GM12892 (cell line): ENCODE data around the gene ZNF23.

ENCODE experiments used
- DNase-seq: peaks from one replicate; pipeline ENCODE4 v3.0.0; 2011; ENCODE audit not compliant: insufficient read length
- FAIRE-seq: peaks from 2 replicates; lab custom pipeline; 2011; peaks lifted over from hg19 to GRCh38; lab: Jason Lieb, UNC
- POLR2A ChIP-seq: IDR thresholded peaks from 2 replicates; pipeline ENCODE4 v1.6.1; 2011; ENCODE audit warnings: low read depth, low read length, control low read depth
- POLR2AphosphoS5 ChIP-seq: IDR thresholded peaks from 2 replicates; pipeline ENCODE4 v1.6.1; 2011; ENCODE audit warnings: low read depth, low read length, control low read depth
- TAF1 ChIP-seq: IDR thresholded peaks from 2 replicates; pipeline ENCODE4 v1.6.1; 2011; ENCODE audit warnings: low read depth, mild to moderate bottlenecking, control low read depth, low read length, borderline replicate concordance

Gene ZNF23

DNA sequence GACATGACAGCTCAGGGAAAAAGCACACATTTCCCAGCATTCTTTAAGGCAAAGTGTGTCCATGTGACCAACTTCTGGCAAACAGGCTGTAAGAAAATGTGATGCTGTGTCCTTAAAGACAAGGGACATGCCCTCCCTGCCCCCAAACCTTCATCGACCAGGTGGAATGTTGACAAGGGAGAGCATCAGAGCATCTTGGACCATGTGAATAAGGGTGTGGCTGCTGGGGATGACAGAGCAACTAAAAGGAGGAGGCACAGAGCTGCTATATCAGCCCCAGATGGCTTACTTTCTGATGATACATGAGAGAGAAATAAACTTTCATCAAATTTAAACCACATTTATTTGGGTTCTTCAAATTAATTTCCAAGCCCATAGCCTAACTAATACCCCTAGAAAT lies 2.2 kb upstream of the ZNF23 start:
- FAIRE-seq (no peak), DNase-seq (no peak)
- TF ChIP-seq POLR2AphosphoS5: no peak
- no peak for TF ChIP-seq TAF1
- no peak for TF ChIP-seq POLR2A

DNA sequence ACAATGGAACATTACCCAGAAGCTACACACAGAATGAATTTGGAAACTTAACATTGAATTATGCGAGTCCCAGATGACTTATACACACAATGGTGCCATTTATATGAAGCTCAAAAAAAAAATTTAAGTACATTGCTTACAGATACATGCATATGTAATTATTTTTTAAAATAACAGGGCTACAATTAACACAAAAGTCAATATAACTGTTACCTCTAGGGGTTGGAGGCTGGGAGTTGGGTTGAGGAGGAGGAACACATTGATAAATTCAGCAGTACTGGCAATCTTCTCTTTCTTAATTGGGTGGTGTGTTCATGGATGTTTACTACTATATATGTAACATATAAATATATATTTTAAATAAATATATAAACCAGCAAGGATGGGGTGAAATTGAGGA lies 1.1 kb downstream of the ZNF23 start:
- FAIRE-seq: no peak
- TF ChIP-seq POLR2AphosphoS5: no peak
- no peak for TF ChIP-seq POLR2A
- no peak for TF ChIP-seq TAF1
- no peak for DNase-seq

DNA sequence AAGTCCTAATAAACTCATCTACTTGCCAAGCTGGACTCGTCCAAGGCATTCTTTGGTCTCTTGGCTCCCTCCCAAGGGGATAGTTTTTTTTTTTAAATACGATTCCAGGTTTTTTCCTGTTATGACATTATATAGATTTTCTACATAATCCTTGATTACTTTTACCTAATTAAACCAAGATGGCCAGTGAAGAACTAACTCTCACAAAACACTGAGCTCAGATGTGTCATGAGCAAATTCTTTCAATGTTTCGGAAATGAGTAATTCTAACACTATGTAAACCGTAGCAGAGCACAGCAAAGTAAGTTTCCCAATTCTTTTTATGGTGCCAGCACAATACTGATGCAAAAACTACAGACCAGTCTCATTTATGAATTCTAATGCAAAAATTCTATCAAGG lies 1.8 kb downstream of the ZNF23 start:
- no peak for DNase-seq
- TF ChIP-seq POLR2AphosphoS5 (no peak), TAF1 (no peak), POLR2A (no peak)
- FAIRE-seq: no peak

DNA sequence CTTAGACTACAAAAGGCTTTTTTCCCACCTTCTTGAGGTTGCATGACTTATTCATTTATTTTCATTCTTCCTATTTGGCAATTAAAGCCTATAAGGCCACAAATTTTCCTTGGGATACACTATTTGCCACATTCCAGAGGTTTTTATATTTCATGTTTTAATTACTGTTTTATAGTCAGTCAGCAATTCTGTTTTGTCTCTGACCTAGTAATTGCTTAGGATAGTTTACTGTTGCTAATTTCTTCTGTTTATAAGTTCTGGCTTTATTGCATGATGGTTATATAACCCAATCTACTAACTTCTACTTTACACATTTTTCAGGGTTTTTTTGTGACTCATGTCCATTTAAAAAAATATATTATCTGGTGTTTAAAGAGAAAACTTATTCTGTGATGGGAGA lies 2.5 kb downstream of the ZNF23 start:
- no peak for DNase-seq
- no peak for FAIRE-seq
- TF ChIP-seq POLR2A (no peak), TAF1 (no peak), POLR2AphosphoS5 (no peak)

DNA sequence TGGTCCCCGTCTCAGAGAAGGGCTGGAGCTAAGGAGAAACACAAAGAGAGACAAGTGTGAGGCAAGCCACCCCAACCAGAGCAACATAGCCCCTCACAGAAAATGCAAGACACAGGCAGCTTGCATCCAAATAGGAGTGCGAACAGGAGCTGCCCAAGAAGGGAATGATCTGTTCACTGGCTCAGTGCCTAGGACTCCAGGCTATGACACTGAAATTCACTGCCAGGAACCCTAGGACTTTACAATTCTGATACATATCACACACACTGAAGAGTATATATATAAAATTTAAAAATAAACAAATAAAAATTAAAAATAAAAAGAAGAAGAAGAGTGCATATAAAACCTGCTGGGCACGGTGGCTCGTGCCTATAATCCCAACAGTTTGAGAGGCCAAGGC lies 5.2 kb downstream of the ZNF23 start:
- no peak for TF ChIP-seq TAF1
- no peak for TF ChIP-seq POLR2AphosphoS5
- TF ChIP-seq POLR2A: no peak
- DNase-seq: no peak
- no peak for FAIRE-seq

DNA sequence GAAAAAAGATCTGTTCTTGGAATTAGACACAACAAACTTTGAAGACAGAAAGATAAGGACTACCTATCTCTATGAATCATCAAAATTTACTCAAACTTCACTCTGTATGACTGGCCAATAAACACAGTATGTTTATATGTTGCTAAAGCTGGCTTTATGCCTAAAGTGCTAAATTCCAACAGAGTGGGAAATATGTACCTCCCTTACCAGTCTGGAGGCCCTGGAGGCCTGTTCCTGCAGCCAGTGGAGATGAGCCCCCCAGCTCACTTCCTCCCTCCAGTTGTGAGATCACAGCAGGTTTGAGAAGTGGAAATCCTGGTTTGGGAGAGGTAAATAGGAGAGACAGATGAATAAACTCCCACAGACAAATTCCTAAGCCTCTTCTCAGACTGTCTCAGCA lies 9.0 kb downstream of the ZNF23 start:
- FAIRE-seq (no peak), DNase-seq (no peak)
- TF ChIP-seq POLR2A (no peak), POLR2AphosphoS5 (no peak), TAF1 (no peak)

DNA sequence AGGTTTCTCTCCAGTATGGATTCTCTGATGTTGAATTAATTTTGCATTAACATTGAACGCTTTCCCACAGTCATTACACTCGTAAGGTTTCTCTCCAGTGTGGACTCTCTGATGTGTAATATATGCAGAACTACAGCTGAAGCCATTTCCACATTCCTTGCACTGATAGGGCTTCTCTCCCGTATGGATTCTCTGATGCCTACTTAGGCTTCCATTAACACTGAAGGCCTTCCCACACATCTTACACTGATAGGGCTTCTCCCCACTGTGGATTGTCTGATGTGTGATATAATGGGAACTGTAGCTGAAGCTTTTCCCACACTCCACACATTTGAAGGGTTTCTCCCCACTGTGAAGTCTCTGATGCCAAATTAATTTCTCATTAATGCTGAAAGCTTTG lies 13.0 kb downstream of the ZNF23 start:
- DNase-seq (no peak), FAIRE-seq (no peak)
- TF ChIP-seq POLR2AphosphoS5: no peak
- no peak for TF ChIP-seq POLR2A
- no peak for TF ChIP-seq TAF1

DNA sequence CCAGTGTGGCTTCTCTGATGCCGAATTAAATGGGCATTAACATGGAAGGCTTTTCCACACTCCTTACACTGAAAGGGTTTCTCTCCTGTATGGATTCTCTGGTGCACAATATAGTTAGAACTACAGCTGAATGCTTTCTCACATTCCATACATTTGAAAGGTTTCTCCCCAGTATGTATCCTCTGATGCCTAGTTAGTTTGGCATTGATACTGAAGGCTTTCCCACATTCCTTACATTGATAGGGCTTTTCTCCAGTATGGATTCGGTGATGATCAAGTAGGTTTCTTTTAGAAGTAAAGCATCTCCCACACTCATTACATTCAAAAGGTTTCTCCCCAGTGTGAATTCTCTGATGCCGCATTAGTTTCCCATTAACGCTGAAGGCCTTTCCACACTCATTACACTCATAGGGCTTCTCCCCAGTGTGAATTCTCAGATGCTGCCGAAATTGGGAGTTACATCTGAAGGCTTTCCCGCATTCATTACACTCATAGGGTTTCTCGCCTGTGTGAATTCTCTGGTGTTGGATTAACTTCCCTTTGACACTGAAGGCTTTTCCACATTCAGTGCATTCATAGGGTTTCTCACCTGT lies 13.7 kb downstream of the ZNF23 start:
- no peak for FAIRE-seq
- no peak for DNase-seq
- no peak for TF ChIP-seq POLR2AphosphoS5

DNA sequence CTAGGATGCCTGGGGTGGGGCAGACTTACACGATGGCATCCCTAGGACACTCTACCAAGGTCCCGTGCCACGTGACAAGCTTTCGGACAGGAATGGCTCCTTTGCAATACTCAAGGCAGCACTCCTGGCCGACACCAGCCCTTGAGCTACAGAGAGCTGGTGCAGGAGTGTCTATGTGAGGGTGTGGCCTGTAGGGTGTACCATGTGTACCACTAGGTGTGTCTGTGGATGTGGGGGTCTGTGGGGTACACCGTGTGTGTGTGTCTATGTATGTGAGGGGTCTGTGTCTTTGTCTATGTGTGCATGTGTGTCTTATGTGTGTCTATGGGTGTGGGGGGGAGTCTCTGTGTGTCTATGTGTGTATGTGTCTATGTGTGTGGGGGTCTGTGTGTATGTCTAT lies 18.3 kb downstream of the ZNF23 start:
- no peak for DNase-seq
- no peak for TF ChIP-seq TAF1
- no peak for FAIRE-seq

DNA sequence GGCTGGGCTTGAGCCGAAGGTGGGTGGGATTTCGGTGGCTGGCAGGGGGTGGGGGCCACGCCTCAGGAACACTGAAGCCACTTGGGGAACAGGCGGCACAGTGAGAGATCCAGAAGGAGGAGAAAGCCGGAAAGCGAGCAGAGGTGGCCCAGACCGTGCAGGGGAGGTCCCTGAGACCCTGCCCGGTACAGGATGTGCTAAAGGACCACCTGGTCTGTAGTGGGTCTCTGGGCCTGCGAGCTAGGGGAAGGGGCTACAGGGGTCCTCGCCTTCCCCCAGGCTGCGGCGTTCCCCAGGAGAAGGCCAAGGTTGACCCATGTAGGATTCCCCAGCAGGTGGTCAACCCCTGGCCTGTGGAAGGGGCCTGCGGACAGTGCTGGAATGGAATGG lies 20.0 kb downstream of the ZNF23 start, which contains the start of gene TLE7:
Gene TLE7 (minus strand): TSS at position 4 of the 390 bp plus-strand sequence. CDS start 8,730 bp downstream, outside the sequence.
- FAIRE-seq: no peak
- no peak for DNase-seq
- no peak for TF ChIP-seq TAF1
- no peak for TF ChIP-seq POLR2A
- TF ChIP-seq POLR2AphosphoS5: no peak

DNA sequence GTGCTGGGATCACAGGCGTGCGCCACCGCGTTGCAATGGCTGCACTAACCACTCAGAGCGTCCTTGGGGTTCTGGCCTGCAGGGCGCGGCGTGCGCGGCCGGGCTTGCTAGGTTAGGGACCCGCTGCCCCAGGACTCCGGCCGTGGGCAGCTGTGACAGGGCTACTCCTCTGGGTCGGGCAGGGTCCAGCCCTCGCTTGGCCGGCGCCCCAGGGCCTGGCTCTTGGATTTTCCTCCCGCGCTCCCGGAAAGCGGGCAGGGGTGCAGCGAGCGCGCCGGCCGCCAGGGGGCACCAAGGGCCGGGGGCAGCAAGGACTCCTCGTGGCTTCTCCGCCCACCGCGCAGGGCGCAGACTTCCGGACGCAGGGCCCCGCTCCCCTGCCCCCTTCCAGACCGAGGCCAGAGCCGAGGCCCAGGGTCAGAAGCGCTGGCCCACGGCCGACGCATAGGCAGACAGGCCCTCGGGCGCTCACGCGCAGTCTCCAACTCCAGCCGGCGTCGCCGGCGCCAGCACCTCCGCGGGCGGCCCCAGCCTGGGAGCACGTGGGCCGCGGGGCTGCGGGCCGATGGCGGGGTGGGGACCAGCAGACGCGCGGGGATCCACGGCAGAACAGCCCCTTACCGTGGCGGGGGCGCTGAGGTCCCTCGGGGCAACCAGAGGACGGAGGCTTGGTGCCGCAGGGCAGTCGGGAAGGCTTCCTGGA lies 20.5 kb downstream of the ZNF23 start:
- no peak for DNase-seq
- no peak for FAIRE-seq
- no peak for TF ChIP-seq TAF1
- no peak for TF ChIP-seq POLR2A
- no peak for TF ChIP-seq POLR2AphosphoS5

DNA sequence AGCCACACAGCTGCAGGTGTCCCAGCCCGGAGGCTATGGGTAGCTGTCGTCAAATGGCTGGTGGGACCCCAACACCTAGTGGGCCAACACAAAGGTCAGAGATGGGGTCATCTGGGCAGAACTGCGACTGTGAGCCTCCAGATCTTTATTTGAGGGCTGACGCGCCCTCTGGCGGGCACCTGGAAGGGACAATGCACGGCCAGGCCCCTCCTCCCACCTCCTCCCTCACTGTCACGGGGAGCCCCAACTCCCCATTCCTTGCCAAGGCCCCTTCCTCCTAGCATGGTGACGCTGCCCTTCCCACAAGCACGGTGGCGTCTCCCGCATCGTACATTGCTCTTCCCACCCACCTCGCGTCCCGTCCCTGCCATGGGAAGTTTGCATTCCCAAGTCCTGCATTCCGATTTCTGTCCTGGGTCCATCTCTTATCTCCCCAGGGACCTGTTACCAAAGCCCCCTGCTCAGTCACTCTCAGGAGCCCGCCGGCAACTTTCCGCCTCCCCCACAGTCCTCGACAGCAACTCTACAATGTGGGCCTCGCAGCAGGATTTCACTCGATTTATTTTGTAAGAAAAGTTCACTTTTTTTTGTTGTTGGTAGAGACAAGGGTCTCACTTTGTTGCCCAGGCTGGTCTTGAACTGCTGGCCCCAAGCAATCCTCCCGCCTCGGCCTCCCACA lies 21.2 kb downstream of the ZNF23 start:
- DNase-seq (no peak), FAIRE-seq (no peak)
- TF ChIP-seq TAF1: no peak
- no peak for TF ChIP-seq POLR2AphosphoS5
- no peak for TF ChIP-seq POLR2A

DNA sequence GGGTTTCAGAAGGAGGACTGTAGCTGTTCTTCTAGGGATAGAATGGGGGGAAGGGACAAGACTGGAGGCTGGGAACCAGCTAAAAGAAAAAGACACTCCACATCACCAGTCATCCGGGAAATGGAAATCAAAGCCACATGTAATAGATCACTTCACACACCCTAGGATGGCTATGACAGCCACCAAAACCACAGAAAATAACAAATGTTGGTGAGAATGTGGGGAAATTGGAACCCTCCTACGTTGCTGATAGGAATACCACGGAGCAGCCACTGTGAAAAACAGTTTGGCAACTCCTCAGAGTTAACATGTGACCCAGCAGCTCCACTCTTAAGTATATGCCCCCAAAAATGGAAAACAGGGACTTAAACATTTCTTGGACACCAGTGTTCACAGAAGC lies 22.5 kb downstream of the ZNF23 start:
- no peak for TF ChIP-seq POLR2A
- TF ChIP-seq POLR2AphosphoS5: no peak
- no peak for TF ChIP-seq TAF1
- DNase-seq (no peak), FAIRE-seq (no peak)

DNA sequence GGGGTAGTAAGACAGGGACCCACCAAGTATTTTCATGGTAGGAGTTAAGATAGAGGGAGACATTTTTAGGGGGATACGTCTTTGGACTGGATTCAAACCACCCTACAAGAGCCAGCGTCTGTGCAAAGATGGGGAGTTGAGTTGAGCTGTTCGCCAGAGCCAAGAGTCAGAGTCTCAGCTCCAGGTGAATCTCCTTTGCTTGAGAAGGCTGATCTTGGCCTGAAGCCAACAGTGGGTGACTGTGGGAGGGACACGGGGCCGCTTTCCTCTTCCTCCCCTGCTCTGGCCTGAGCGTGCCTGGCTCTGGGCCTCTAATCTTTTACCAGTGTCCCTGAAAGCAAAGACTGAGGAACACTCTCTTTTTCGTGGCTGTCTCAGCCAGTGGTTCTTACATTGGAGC lies 25.6 kb downstream of the ZNF23 start:
- no peak for FAIRE-seq

More for the DNA sequence above, 25.6 kb downstream of the ZNF23 start:
- no peak for DNase-seq
- no peak for TF ChIP-seq TAF1
- no peak for TF ChIP-seq POLR2A
- TF ChIP-seq POLR2AphosphoS5: no peak
